ENCODE measurements around the gene FSIP1. TPM values are rescaled to one million over a fixed set of nuclear protein-coding genes. Genes with fewer than 3 reads are reported as not detected.

The FSIP1 gene
- total RNA-seq, 2 donors from 2014 or later, result 0.33 TPM; not detected in 1

GRCh38 chr15:39595338-39596221 is 187.1 kb downstream of the FSIP1 start:
- 83 to 87% methylated on average over 8 of the region's 8 CpGs for WGBS, 2 donors
- no peaks in the 10 kb centered on the region for H3K9me3 ChIP-seq
- DNase-seq (no peak), ATAC-seq (no peak)
- no peak overlapping the region for H3K27ac ChIP-seq
- H3K4me3 ChIP-seq, result no peak overlapping the region
- no peaks in the 10 kb centered on the region for H3K4me1 ChIP-seq
- no peak for TF ChIP-seq CTCF (IDR thresholded peaks at IDR 0.05)
- TF ChIP-seq POLR2A (IDR thresholded peaks at IDR 0.05), result peak in 1 of 3 donors; percentile 2
- H3K36me3 ChIP-seq (replicated peaks in 1 of 2; ENCODE audit: insufficient read depth in 1 of 2, low read depth in 2 of 2), result peaks cover 0 to 18% of the 10 kb centered on the region in 2 donors
- intact Hi-C loops (cut with DNase I), result no loop called here
- no peaks in the 10 kb centered on the region for H3K27me3 ChIP-seq

GRCh38 chr15:39594446-39595337 is 187.9 kb downstream of the FSIP1 start:
- peaks cover 0 to 20% of the 10 kb centered on the region in 2 donors for H3K36me3 ChIP-seq (replicated peaks in 1 of 2; ENCODE audit: insufficient read depth in 1 of 2, low read depth in 2 of 2)
- no peak overlapping the region for H3K27ac ChIP-seq
- WGBS, 2 donors, result 76 to 77% methylated on average over 5 of the region's 5 CpGs
- no peaks in the 10 kb centered on the region for H3K4me1 ChIP-seq
- DNase-seq, result no peak
- no peaks in the 10 kb centered on the region for H3K27me3 ChIP-seq
- no peak overlapping the region for H3K4me3 ChIP-seq
- TF ChIP-seq POLR2A (IDR thresholded peaks at IDR 0.05) (no peak), CTCF (IDR thresholded peaks at IDR 0.05) (no peak)
- no peaks in the 10 kb centered on the region for H3K9me3 ChIP-seq
- intact Hi-C loops (cut with DNase I), result no loop called here
- no peak for ATAC-seq

GRCh38 chr15:39593656-39594445 is 188.8 kb downstream of the FSIP1 start:
- Histone ChIP-seq H3K9me3 (no peaks in the 10 kb centered on the region), H3K4me1 (no peaks in the 10 kb centered on the region), H3K27ac (no peak overlapping the region), H3K27me3 (no peaks in the 10 kb centered on the region), H3K36me3 (replicated peaks in 1 of 2; ENCODE audit: insufficient read depth in 1 of 2, low read depth in 2 of 2) (peaks cover 0 to 26% of the 10 kb centered on the region in 2 donors), H3K4me3 (no peak overlapping the region)
- 78 to 84% methylated on average over 7 of the region's 7 CpGs for WGBS, 2 donors
- intact Hi-C loops (cut with DNase I), result no loop called here
- ATAC-seq (no peak), DNase-seq (no peak)
- TF ChIP-seq POLR2A (IDR thresholded peaks at IDR 0.05), result no peak
- TF ChIP-seq CTCF (IDR thresholded peaks at IDR 0.05), result no peak

- intact Hi-C loops (cut with DNase I), result no loop called here
- WGBS, 2 donors, result 87% methylated on average over 9 to 15 of the region's 15 CpGs
- no peaks in the 10 kb centered on the region for H3K27me3 ChIP-seq
- no peaks in the 10 kb centered on the region for H3K9me3 ChIP-seq
- TF ChIP-seq CTCF (IDR thresholded peaks at IDR 0.05) (no peak), POLR2A (IDR thresholded peaks at IDR 0.05) (no peak)
- H3K4me3 ChIP-seq, result no peak overlapping the region
- no peak for ATAC-seq
- H3K36me3 ChIP-seq (replicated peaks in 1 of 2; ENCODE audit: insufficient read depth in 1 of 2, low read depth in 2 of 2), result peaks cover 0 to 29% of the 10 kb centered on the region in 2 donors
- no peak for DNase-seq
- H3K27ac ChIP-seq, result no peak overlapping the region
- H3K4me1 ChIP-seq, result no peaks in the 10 kb centered on the region
Measured at GRCh38 chr15:39593071-39593655, 189.5 kb downstream of the FSIP1 start.

All from body of pancreas (tissue), 4 donors.